ENCODE data around the gene ZDHHC11.

Gene ZDHHC11

GRCh38 chr5:868428-869135 lies 17.8 kb upstream of the ZDHHC11 start:
- Mint-ChIP-seq H3K27ac (no peak overlapping the region), H3K4me3 (no peak overlapping the region), H3K27me3 (no peaks in the 10 kb centered on the region), H3K9me3 (no peaks in the 10 kb centered on the region), H3K4me1 (no peaks in the 10 kb centered on the region)
- DNase-seq (no peak), ATAC-seq (no peak)

- H3K9me3 Mint-ChIP-seq = no peaks in the 10 kb centered on the region
- peak overlapping the region; percentile 19 to 55 for H3K27ac Mint-ChIP-seq
- ATAC-seq (peak; percentile 16), DNase-seq (no peak)
- H3K4me1 Mint-ChIP-seq = no peaks in the 10 kb centered on the region
- H3K27me3 Mint-ChIP-seq = no peaks in the 10 kb centered on the region
- no peak overlapping the region for H3K4me3 Mint-ChIP-seq
These were observed 16.6 kb upstream of the ZDHHC11 start for GRCh38 chr5:867300-867870.

GRCh38 chr5:865771-866170 lies 15.0 kb upstream of the ZDHHC11 start:
- DNase-seq (no peak), ATAC-seq (no peak)
- no peak overlapping the region for H3K27ac Mint-ChIP-seq
- H3K27me3 Mint-ChIP-seq = no peaks in the 10 kb centered on the region
- no peaks in the 10 kb centered on the region for H3K9me3 Mint-ChIP-seq
- no peak overlapping the region for H3K4me3 Mint-ChIP-seq
- H3K4me1 Mint-ChIP-seq = no peaks in the 10 kb centered on the region

GRCh38 chr5:865168-865521 lies 14.4 kb upstream of the ZDHHC11 start:
- Mint-ChIP-seq H3K4me1 (no peaks in the 10 kb centered on the region), H3K27me3 (no peaks in the 10 kb centered on the region), H3K4me3 (no peak overlapping the region), H3K27ac (peak overlapping the region in 1 of 2 donors; percentile 76), H3K9me3 (no peaks in the 10 kb centered on the region)
- DNase-seq = no peak
- ATAC-seq = no peak

GRCh38 chr5:864492-865167 lies 13.8 kb upstream of the ZDHHC11 start:
- Mint-ChIP-seq H3K4me3 (no peak overlapping the region), H3K9me3 (no peaks in the 10 kb centered on the region), H3K4me1 (no peaks in the 10 kb centered on the region), H3K27ac (no peak overlapping the region), H3K27me3 (no peaks in the 10 kb centered on the region)
- ATAC-seq = no peak
- DNase-seq = no peak

- no peaks in the 10 kb centered on the region for H3K27me3 Mint-ChIP-seq
- H3K9me3 Mint-ChIP-seq = no peaks in the 10 kb centered on the region
- no peak for ATAC-seq
- no peaks in the 10 kb centered on the region for H3K4me1 Mint-ChIP-seq
- DNase-seq = no peak
- H3K27ac Mint-ChIP-seq = no peak overlapping the region
- no peak overlapping the region for H3K4me3 Mint-ChIP-seq
These were observed 12.5 kb upstream of the ZDHHC11 start for GRCh38 chr5:863244-863805.

- DNase-seq (no peak), ATAC-seq (no peak)
- Mint-ChIP-seq H3K4me3 (no peak overlapping the region), H3K27me3 (no peaks in the 10 kb centered on the region), H3K27ac (no peak overlapping the region), H3K4me1 (no peaks in the 10 kb centered on the region), H3K9me3 (no peaks in the 10 kb centered on the region)
These were observed 11.8 kb upstream of the ZDHHC11 start for GRCh38 chr5:862367-863243.

- Mint-ChIP-seq H3K4me3 (no peak overlapping the region), H3K27me3 (no peaks in the 10 kb centered on the region)
- peak; percentile 13 for ATAC-seq
These were observed 10.9 kb upstream of the ZDHHC11 start for GRCh38 chr5:861442-862366.

GRCh38 chr5:860506-861150 lies 9.8 kb upstream of the ZDHHC11 start:
- DNase-seq = no peak
- Mint-ChIP-seq H3K27me3 (no peaks in the 10 kb centered on the region), H3K4me1 (no peaks in the 10 kb centered on the region), H3K4me3 (no peak overlapping the region), H3K9me3 (no peaks in the 10 kb centered on the region), H3K27ac (peak overlapping the region in 1 of 2 donors; percentile 7)
- ATAC-seq = peak; percentile 18

More at GRCh38 chr5:861442-862366, 10.9 kb upstream of the ZDHHC11 start:
- H3K27ac Mint-ChIP-seq = no peak overlapping the region
- H3K4me1 Mint-ChIP-seq = no peaks in the 10 kb centered on the region
- no peak for DNase-seq
- no peaks in the 10 kb centered on the region for H3K9me3 Mint-ChIP-seq

- ATAC-seq (no peak), DNase-seq (no peak)
- no peak overlapping the region for H3K27ac Mint-ChIP-seq
- H3K9me3 Mint-ChIP-seq = no peaks in the 10 kb centered on the region
- H3K4me3 Mint-ChIP-seq = no peak overlapping the region
- H3K27me3 Mint-ChIP-seq = no peaks in the 10 kb centered on the region
- no peaks in the 10 kb centered on the region for H3K4me1 Mint-ChIP-seq
These were observed 9.1 kb upstream of the ZDHHC11 start for GRCh38 chr5:859798-860296.

GRCh38 chr5:859391-859790 lies 8.6 kb upstream of the ZDHHC11 start:
- H3K27me3 Mint-ChIP-seq = no peaks in the 10 kb centered on the region
- no peak overlapping the region for H3K27ac Mint-ChIP-seq
- ATAC-seq = no peak
- no peak overlapping the region for H3K4me3 Mint-ChIP-seq
- DNase-seq = no peak
- no peaks in the 10 kb centered on the region for H3K9me3 Mint-ChIP-seq
- no peaks in the 10 kb centered on the region for H3K4me1 Mint-ChIP-seq

GRCh38 chr5:858726-859125 lies 7.9 kb upstream of the ZDHHC11 start:
- Mint-ChIP-seq H3K27ac (peak overlapping the region in 1 of 2 donors; percentile 87), H3K4me3 (no peak overlapping the region), H3K27me3 (no peaks in the 10 kb centered on the region), H3K9me3 (no peaks in the 10 kb centered on the region), H3K4me1 (no peaks in the 10 kb centered on the region)
- ATAC-seq (no peak), DNase-seq (no peak)

GRCh38 chr5:856531-857425 lies 6.0 kb upstream of the ZDHHC11 start:
- no peak overlapping the region for H3K4me3 Mint-ChIP-seq
- H3K4me1 Mint-ChIP-seq = no peaks in the 10 kb centered on the region
- DNase-seq (peak in 1 of 2 donors; percentile 30), ATAC-seq (peak; percentile 33)
- H3K9me3 Mint-ChIP-seq = no peaks in the 10 kb centered on the region
- no peak overlapping the region for H3K27ac Mint-ChIP-seq
- H3K27me3 Mint-ChIP-seq = peaks cover 15% of the 10 kb centered on the region

Measured in stimulated activated naive CD8-positive, alpha-beta T cell treated with anti-CD3 and anti-CD28 coated beads, Interleukin-15, amount 100 ng/mL, for 72 hours (primary cell).